RWPE1 (cell line): Measurements from ENCODE around the gene OPN5.

Experiments
- CTCF ChIA-PET: fragments of 350-600 bp; sonication (Branson Sonifier 250); formaldehyde crosslinking; extraction: SDS; loops from one replicate; lab custom pipeline; 2021; lab: Yijun Ruan, JAX
- POLR2A ChIA-PET: fragments of 400-600 bp; formaldehyde crosslinking; extraction: SDS; loops from one replicate; lab custom pipeline; 2020; ENCODE audit warnings: antibody characterized with exemption; ENCODE audit not compliant: low non-redundant PET; lab: Yijun Ruan, JAX
- DNase-seq: peaks from one replicate; pipeline ENCODE4 v3.0.0; 2012; ENCODE audit warnings: low spot score
- H3K27ac ChIP-seq: fragments of 450-650 bp; 2 replicates; pipeline ENCODE4 v1.5.1; 2017
- TF ChIP-seq, protein P1 (sequence below): fragments of 450-650 bp; conservative IDR thresholded peaks from 2 replicates; pipeline ENCODE4 v1.5.1; 2017; ENCODE audit warnings: low read depth, mild to moderate bottlenecking

The OPN5 gene

GRCh38 chr6:47822856-47823554, 41.2 kb downstream of the OPN5 start:
- TF ChIP-seq, protein P1, sequence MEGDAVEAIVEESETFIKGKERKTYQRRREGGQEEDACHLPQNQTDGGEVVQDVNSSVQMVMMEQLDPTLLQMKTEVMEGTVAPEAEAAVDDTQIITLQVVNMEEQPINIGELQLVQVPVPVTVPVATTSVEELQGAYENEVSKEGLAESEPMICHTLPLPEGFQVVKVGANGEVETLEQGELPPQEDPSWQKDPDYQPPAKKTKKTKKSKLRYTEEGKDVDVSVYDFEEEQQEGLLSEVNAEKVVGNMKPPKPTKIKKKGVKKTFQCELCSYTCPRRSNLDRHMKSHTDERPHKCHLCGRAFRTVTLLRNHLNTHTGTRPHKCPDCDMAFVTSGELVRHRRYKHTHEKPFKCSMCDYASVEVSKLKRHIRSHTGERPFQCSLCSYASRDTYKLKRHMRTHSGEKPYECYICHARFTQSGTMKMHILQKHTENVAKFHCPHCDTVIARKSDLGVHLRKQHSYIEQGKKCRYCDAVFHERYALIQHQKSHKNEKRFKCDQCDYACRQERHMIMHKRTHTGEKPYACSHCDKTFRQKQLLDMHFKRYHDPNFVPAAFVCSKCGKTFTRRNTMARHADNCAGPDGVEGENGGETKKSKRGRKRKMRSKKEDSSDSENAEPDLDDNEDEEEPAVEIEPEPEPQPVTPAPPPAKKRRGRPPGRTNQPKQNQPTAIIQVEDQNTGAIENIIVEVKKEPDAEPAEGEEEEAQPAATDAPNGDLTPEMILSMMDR: no peak
- ChIA-PET CTCF (no interaction called here), POLR2A (no interaction called here)
- DNase-seq: no peak
- H3K27ac ChIP-seq: no peak overlapping the region

- TF ChIP-seq, protein P1: no peak
- ChIA-PET CTCF (no interaction called here), POLR2A (no interaction called here)
- no peak for DNase-seq
- no peak overlapping the region for H3K27ac ChIP-seq
Observed at GRCh38 chr6:47832386-47833100, 50.7 kb downstream of the OPN5 start.

- TF ChIP-seq, protein P1: no peak
- no peak overlapping the region for H3K27ac ChIP-seq
- DNase-seq: no peak
- POLR2A ChIA-PET: no interaction called here
- CTCF ChIA-PET: no interaction called here
Observed at GRCh38 chr6:47834196-47834595, 52.4 kb downstream of the OPN5 start.

DNA sequence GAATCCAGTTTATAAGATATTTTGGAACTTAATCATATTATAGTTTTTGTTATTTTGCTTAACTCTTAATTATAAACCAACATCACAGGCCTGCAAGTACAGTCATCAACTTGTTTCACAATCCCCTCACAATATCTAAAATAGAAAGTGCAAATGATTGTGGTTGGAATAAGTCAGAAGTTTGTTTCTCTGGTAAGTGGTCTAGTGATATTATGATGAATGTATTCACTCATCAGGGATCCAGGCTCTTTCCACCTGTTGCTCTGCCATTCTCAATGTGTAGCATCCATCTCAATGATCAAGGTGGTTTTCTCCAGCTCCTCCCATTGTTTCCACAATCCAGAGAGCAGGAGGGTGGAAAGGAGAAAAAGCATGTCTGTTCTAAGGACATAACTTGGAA, 54.2 kb downstream of the OPN5 start:
- no peak for DNase-seq
- TF ChIP-seq, protein P1: no peak
- ChIA-PET POLR2A (no interaction called here), CTCF (no interaction called here)
- H3K27ac ChIP-seq: no peak overlapping the region

GRCh38 chr6:47836639-47837038, 54.8 kb downstream of the OPN5 start:
- TF ChIP-seq, protein P1: no peak
- H3K27ac ChIP-seq: no peak overlapping the region
- CTCF ChIA-PET: no interaction called here
- POLR2A ChIA-PET: no interaction called here
- no peak for DNase-seq

GRCh38 chr6:47839645-47840044, 57.8 kb downstream of the OPN5 start:
- no peak overlapping the region for H3K27ac ChIP-seq
- POLR2A ChIA-PET: no interaction called here
- TF ChIP-seq, protein P1: no peak
- DNase-seq: no peak
- CTCF ChIA-PET: interaction anchor here (0.6 kb wide), 1 partner anchor 256 kb away, joined by 3 read pairs; no protein-coding TSS in a partner anchor
